Measurements from ENCODE around the gene TMCO4. TPM values are rescaled to one million over a fixed set of nuclear protein-coding genes. Genes with fewer than 3 reads are reported as not detected.
A peak's percentile ranks its signal among the peaks of the same experiment; 100 is the strongest.

The TMCO4 gene
- total RNA-seq, 1 donor: 27.5 TPM

DNA sequence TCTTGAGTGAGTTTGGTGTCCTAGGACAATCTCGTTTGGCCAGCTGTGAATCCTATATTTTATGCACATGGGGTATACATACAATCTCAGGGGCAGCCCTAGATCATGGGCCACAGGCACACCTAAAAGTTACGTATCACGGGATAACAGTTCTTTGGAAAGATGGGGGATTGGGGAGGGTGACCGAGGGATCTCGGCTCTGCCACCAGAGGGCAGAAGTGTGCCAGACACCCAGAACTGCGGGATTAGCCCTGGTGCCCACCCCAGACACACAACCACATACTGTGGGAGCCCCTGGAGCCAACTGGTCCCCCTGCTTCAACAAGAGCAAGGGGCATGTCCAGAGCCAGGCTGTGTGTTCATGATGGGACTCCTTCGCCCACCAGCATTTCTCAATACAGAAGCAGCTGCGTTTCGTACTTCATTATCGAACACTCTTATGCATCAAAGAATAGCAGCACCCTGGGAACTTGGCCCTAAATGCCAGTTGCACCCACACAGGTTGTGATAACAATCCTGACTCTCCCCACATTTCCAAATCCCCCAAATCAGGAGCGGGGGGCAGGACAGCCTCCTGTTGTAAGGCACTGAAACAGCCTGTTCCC lies 37.4 kb downstream of the TMCO4 start:
- H3K79me2 ChIP-seq (ENCODE audit: insufficient read depth, low read length): no peaks in the 10 kb centered on the region

DNA sequence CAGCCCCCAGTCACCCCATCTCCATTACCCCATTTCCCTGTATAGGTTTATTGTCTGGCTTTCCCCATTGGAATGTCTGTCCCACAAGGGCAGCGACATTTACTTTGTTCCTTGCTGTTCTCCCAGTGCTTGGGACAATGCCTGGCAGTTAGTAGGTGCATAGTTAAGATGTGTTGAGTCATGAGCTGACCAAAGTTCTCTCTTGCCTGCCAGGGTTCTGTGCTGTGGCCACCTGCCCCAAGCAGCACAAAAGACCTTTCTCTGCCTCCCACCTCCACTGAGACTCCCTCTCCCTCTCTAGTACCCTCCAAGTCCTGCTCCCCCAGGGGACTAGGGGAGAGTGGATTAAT lies 40.0 kb downstream of the TMCO4 start:
- Histone ChIP-seq H3K36me3 (ENCODE audit: insufficient read depth, low read length) (peaks cover 3% of the 10 kb centered on the region), H3K4me2 (ENCODE audit: insufficient read depth, low read length) (no peak overlapping the region), H3K4me3 (ENCODE audit: insufficient read depth, low read length) (no peak overlapping the region), H3K27ac (ENCODE audit: low read depth, low read length) (no peak overlapping the region), H2AFZ (ENCODE audit: low read length) (no peak overlapping the region), H3K27me3 (ENCODE audit: insufficient read depth, low read length) (no peaks in the 10 kb centered on the region), H3K9me3 (ENCODE audit: low read depth, low read length) (no peaks in the 10 kb centered on the region), H4K20me1 (ENCODE audit: insufficient read depth, low read length) (no peaks in the 10 kb centered on the region), H3K79me2 (ENCODE audit: insufficient read depth, low read length) (no peaks in the 10 kb centered on the region), H3K4me1 (ENCODE audit: insufficient read depth, low read length) (peaks cover 27% of the 10 kb centered on the region)
- TF ChIP-seq, protein P1, sequence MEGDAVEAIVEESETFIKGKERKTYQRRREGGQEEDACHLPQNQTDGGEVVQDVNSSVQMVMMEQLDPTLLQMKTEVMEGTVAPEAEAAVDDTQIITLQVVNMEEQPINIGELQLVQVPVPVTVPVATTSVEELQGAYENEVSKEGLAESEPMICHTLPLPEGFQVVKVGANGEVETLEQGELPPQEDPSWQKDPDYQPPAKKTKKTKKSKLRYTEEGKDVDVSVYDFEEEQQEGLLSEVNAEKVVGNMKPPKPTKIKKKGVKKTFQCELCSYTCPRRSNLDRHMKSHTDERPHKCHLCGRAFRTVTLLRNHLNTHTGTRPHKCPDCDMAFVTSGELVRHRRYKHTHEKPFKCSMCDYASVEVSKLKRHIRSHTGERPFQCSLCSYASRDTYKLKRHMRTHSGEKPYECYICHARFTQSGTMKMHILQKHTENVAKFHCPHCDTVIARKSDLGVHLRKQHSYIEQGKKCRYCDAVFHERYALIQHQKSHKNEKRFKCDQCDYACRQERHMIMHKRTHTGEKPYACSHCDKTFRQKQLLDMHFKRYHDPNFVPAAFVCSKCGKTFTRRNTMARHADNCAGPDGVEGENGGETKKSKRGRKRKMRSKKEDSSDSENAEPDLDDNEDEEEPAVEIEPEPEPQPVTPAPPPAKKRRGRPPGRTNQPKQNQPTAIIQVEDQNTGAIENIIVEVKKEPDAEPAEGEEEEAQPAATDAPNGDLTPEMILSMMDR (IDR thresholded peaks at IDR 0.05; ENCODE audit: extremely low read depth, low read depth, low read length): no peak
- peak; percentile 49 for DNase-seq (ENCODE audit: insufficient read length, low spot score, missing footprints)

More for the DNA sequence above, 37.4 kb downstream of the TMCO4 start:
- Histone ChIP-seq H3K4me3 (ENCODE audit: insufficient read depth, low read length) (no peak overlapping the region), H3K4me2 (ENCODE audit: insufficient read depth, low read length) (no peak overlapping the region), H3K27ac (ENCODE audit: low read depth, low read length) (no peak overlapping the region), H3K36me3 (ENCODE audit: insufficient read depth, low read length) (peaks cover 4% of the 10 kb centered on the region), H3K9me3 (ENCODE audit: low read depth, low read length) (no peaks in the 10 kb centered on the region), H2AFZ (ENCODE audit: low read length) (no peak overlapping the region), H4K20me1 (ENCODE audit: insufficient read depth, low read length) (no peaks in the 10 kb centered on the region), H3K27me3 (ENCODE audit: insufficient read depth, low read length) (no peaks in the 10 kb centered on the region), H3K4me1 (ENCODE audit: insufficient read depth, low read length) (peaks cover 41% of the 10 kb centered on the region)
- TF ChIP-seq, protein P1 (IDR thresholded peaks at IDR 0.05; ENCODE audit: extremely low read depth, low read depth, low read length): peak; percentile 84
- DNase-seq (ENCODE audit: insufficient read length, low spot score, missing footprints): peak; percentile 88

DNA sequence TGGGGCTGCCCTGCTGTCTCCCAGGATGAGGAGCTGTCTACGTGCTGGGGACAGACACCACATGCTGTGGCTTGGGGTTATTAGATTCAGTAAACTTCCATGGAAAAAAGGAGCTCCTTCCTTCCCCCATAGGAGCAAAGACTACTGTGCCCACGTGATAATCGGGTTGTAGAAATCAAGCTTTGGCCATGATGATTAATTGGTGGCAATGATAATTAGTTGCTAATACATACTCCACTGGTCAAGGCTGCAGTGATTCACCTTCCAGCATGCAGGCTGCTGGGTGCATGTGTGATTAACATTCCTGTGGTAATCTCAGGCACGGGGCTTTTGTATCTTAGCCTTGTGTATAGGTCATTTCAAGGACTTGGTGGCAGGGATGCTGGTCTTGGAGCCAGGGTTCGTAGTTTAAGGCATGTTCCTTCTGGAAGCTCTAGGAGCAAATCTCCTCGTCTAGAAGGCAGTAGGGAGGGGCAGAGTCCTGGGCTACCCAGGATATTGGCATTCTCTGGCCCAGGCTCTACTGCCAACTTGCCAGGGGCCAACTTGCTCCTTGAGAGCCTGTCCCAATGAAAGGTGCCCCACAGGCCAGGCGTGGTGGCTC lies 41.4 kb downstream of the TMCO4 start:
- peaks cover 10% of the 10 kb centered on the region for H3K36me3 ChIP-seq (ENCODE audit: insufficient read depth, low read length)
- H3K27me3 ChIP-seq (ENCODE audit: insufficient read depth, low read length): no peaks in the 10 kb centered on the region
- no peaks in the 10 kb centered on the region for H4K20me1 ChIP-seq (ENCODE audit: insufficient read depth, low read length)
- DNase-seq (ENCODE audit: insufficient read length, low spot score, missing footprints): peak; percentile 92
- H3K4me2 ChIP-seq (ENCODE audit: insufficient read depth, low read length): peak overlapping the region; percentile 58
- peaks cover 25% of the 10 kb centered on the region for H3K4me1 ChIP-seq (ENCODE audit: insufficient read depth, low read length)
- H3K4me3 ChIP-seq (ENCODE audit: insufficient read depth, low read length): no peak overlapping the region
- TF ChIP-seq, protein P1 (IDR thresholded peaks at IDR 0.05; ENCODE audit: extremely low read depth, low read depth, low read length): no peak
- no peaks in the 10 kb centered on the region for H3K79me2 ChIP-seq (ENCODE audit: insufficient read depth, low read length)
- no peaks in the 10 kb centered on the region for H3K9me3 ChIP-seq (ENCODE audit: low read depth, low read length)
- no peak overlapping the region for H2AFZ ChIP-seq (ENCODE audit: low read length)
- H3K27ac ChIP-seq (ENCODE audit: low read depth, low read length): peak overlapping the region; percentile 86

DNA sequence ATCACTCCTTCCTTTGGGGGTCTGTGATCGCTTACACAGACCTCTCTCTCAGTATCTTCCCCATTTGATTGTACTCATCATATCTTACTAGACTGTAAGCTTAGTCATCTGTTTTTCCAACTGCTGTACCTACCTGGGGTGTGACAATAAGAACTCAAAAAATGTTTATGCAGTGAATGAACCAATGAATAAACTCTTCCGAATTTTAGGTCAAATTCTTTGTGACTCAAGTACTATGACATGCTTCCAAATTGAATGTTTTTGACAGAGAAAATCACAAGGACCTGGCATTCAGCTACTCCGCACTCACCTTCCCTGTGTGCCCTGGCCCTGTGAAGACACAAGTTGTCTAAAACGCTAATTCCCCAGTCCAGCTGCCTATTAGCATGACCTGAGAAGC lies 42.1 kb downstream of the TMCO4 start:
- H2AFZ ChIP-seq (ENCODE audit: low read length): no peak overlapping the region
- H3K9me3 ChIP-seq (ENCODE audit: low read depth, low read length): no peaks in the 10 kb centered on the region
- H3K79me2 ChIP-seq (ENCODE audit: insufficient read depth, low read length): no peaks in the 10 kb centered on the region
- TF ChIP-seq, protein P1 (IDR thresholded peaks at IDR 0.05; ENCODE audit: extremely low read depth, low read depth, low read length): no peak
- H3K36me3 ChIP-seq (ENCODE audit: insufficient read depth, low read length): peaks cover 10% of the 10 kb centered on the region
- peaks cover 25% of the 10 kb centered on the region for H3K4me1 ChIP-seq (ENCODE audit: insufficient read depth, low read length)
- H3K27ac ChIP-seq (ENCODE audit: low read depth, low read length): peak overlapping the region; percentile 86
- H3K27me3 ChIP-seq (ENCODE audit: insufficient read depth, low read length): no peaks in the 10 kb centered on the region
- no peak overlapping the region for H3K4me3 ChIP-seq (ENCODE audit: insufficient read depth, low read length)
- H4K20me1 ChIP-seq (ENCODE audit: insufficient read depth, low read length): no peaks in the 10 kb centered on the region
- peak; percentile 44 for DNase-seq (ENCODE audit: insufficient read length, low spot score, missing footprints)
- H3K4me2 ChIP-seq (ENCODE audit: insufficient read depth, low read length): peak overlapping the region; percentile 58

Measured in osteoblast (primary cell).